GM21360 (cell line): ENCODE results near the gene PBLD.
"Not testable (repeated sequence)": the region's sequence is repeated elsewhere in the genome, so short reads cannot be mapped to it uniquely, and the experiment has no call there.

Experiments
- ATAC-seq: cut with Tn5 transposase; IDR thresholded peaks from one replicate; pipeline ENCODE4 v1.9.1; 2021; ENCODE audit warnings: mild to moderate bottlenecking, moderate library complexity; ENCODE audit not compliant: unreplicated experiment

Gene PBLD

DNA sequence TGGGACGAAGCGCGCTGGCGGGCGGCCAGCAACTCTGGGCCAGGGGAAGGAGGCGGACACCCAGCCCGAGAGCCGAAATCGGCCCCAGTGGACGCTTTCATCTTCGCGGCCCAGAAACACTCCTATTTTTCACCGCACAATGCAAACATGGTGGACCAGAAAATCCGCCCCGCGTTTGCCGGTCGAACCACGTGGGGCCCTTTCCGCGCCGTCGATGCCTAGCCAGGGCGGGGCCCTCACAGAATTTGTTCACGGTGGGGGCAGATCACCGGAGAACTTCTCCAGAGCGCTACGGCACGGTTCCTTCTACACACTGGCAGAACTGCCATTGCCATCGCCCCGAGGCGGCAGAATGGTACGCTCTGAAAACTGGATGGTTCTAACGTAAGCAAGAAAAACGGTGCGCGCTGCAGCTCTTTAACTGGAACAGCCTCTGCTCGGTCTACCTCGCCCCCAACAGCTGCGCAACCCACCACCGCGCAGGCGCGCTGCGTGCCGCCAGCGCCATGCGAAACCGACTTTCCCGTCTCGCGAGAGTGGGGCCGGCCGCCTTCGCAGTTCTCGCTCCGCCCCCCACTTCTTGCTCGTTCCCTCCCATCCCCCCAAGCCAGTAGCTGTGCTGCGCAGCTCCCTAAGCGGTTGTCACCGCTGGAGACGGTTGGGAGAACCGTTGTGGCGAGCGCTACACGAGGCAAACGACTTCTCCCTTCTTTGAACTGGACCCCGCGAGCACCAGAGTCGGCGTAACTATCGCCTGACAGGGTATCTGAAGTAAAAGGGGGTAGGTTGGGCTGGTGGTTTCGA, 1.1 kb downstream of the PBLD start, which contains the start of gene HNRNPH3:
Gene HNRNPH3, plus strand, starts transcription at position 610 of the 804 bp plus-strand sequence. CDS start 5,158 bp downstream, outside the sequence.
- ATAC-seq: peak; percentile 80

DNA sequence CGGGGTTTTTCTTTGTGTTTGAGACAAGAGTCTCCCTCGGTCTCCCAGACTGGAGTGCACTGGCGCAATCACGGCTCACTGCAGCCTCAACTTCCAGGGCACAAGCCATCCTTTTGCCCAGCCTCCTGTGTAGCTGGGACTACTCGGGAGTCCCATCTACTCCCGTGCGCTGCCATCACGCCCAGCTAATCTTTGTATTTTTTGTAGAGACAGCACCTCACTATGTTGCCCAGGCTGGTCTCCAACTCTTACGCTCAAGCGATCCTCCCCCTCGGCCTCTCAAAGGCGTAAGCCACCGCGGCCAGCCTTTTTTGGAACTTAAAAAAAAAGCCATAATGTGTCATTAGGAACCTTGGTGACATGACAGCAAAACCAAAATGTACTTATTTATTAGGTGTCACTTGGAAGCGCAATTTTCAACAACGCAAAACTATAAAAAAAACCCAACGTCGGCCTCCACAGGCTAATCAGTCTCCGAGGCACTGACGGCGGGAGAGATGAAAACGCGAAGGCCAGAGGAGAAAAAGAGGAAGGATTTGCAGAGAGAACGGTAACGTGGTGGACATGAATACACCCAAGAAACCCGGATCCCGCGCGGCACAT, 1.8 kb downstream of the PBLD start:
- no peak for ATAC-seq

DNA sequence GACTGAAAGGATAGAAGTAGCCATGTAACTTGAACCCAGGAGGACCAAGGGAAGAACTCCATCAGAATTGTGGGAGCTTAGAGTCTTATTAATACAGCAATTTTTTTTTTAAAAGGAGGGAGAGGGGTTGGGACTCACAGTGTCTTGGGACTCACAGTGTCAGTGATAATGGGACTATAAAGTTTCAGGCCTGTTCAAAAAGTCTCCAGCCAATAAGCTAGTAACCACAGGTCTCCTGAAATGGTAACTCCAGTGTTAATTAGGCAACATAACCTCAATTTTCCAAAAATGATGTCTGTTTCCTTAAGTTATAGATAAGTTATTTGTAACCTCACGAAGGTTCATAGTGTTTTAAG, 3.2 kb downstream of the PBLD start:
- no peak for ATAC-seq

- ATAC-seq: no peak
Observed at GRCh38 chr10:68327889-68328786, 4.6 kb downstream of the PBLD start.

GRCh38 chr10:68324396-68324795, 8.3 kb downstream of the PBLD start:
- not testable (repeated sequence) for ATAC-seq

- ATAC-seq: no peak
Observed at GRCh38 chr10:68318331-68319059, 14.2 kb downstream of the PBLD start.

DNA sequence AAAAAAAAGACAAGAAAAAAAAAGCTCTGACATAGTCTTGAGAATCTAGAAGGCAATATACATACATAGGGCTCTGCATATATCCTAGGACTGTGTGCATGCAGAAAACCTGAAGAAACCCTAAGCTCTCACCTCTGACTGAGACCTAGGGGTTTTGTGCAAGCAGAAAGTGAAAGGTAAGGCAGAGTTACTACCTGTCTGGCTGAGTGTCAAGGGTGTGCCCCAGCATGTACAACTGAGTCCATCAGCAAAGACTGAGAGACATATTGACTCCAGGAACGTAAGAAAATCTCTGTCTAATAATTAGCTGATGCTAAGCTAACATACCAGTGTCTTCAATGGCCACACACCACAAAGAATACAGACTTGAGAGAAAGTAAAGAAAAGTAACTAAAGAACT, 17.1 kb downstream of the PBLD start:
- ATAC-seq: no peak

- ATAC-seq: not testable (repeated sequence)
Observed at GRCh38 chr10:68314930-68315329, 17.8 kb downstream of the PBLD start.

DNA sequence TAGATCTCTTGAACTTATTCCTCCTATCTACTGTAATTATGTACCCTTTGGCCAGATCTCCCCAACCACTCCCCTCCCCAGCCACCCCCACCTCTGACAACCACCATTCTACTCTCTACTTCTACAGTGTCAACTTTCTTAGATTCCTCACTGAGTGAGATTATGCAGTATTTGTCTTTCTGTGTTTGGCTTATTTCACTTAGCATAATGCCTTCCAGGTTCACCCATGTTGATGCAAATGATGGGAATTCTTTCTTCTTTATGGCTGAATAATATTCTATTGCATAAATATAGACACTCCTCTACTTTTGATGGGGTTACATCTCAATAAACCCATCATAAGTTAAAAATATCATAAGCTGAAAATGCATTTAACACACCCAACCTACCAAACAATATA, 22.2 kb downstream of the PBLD start:
- no peak for ATAC-seq

DNA sequence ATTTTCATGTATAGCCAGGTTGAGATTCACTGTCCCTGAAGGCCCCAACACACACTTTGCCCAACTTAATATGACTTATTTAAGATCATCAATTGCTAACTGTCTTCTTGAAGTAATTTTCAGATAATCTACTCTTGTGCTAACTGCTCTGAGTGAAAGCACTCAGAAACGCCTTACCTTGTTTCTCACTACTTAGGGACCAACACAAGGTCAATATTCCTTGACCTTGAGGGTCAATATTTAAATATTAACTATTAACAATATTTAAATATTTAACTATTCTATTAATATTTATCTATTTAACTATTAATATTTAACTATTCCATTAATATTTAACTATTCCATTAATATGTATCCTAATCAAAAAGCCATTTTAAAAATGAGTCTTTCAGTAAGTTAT, 26.9 kb downstream of the PBLD start:
- ATAC-seq: no peak

- no peak for ATAC-seq
Observed at GRCh38 chr10:68303849-68304412, 28.8 kb downstream of the PBLD start.

DNA sequence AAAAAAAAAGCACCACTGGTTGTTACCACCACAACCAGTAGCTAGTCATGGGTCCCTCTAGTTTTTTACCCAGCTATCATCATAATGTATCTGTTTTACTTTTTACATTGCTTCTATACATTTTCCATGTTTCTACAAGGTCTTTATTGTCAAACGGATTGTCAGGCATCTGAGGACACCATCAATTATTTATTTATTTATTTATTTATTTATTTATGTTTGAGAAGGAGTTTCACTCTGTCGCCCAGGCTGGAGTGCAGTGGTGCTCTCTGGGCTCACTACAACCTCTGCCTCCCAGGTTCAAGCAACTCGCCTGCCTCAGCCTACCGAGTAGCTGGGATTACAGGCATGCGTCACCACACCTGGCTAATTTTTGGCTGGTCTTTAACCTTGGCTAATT, 29.9 kb downstream of the PBLD start:
- ATAC-seq: no peak

- no peak for ATAC-seq
Observed at GRCh38 chr10:68302503-68302823, 30.3 kb downstream of the PBLD start.

GRCh38 chr10:68301790-68302502, 30.8 kb downstream of the PBLD start:
- ATAC-seq: no peak

DNA sequence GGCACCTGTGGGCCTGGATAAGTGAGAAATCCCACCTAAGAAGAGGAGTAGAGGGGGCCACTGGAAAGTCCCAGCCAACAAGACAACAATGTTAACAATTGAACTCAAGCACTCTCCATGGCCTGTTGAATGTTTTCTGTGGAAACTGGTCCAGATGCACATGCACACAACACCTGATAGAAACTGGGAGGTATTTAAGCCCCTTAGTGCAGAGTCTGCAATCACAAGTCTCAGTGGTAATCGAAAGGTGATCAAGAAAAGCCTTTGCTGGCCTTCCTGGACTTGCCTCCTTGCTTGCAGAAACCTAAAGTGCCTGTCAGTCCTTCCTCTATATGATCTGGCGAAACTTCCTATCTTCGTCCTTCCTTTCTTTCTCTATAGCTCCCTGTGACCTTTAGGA, 31.4 kb downstream of the PBLD start:
- ATAC-seq: no peak

DNA sequence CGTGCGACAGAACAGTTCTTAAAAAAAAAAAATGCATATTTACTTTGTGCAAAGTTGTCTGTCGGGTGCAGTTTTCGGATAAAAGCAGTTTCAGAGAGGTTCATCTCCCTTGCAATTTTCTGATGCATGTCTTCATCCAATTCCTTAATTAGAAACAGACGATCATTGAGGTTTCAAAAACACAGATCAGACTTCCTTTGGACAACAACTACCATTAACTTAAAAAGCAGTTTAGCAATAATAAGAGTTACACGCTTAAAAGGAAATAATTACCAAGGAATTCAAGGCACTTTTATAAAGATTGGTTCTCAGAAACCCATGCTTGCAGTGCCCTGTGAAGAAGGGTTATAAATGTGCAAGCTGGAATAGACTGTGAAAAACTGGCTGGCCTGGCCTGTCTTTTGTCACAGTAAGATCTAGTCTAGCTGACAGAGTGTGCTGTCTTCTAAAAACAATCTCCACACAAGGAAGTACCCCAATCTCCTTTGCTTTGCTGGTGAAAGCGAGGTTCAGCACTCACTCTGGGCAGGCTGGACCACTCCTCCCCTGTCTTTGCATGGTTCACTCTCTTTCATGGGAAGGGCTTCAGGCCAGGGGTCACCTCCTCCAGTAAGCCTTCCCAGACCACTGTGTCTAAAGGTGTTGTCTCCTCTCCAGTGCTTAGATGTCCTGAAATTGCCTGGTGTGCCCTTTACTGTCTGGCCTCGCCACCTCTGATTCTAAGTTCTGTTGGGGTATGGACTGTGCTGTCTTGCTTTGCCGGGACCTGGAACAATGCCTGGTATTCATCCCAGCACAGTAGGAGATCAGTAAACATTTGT, 35.7 kb downstream of the PBLD start:
- no peak for ATAC-seq

GRCh38 chr10:68290736-68291135, 42.0 kb downstream of the PBLD start:
- ATAC-seq: no peak

GRCh38 chr10:68288717-68289116, 44.0 kb downstream of the PBLD start:
- ATAC-seq: no peak
